OCI-LY1 (cell line): Measurements from ENCODE around the gene FAM53B.

Experiments used
- H2AFZ ChIP-seq: fragments of 200-600 bp; sonication (generic), shearing (Covaris generic); 2 replicates; pipeline ENCODE4 v1.6.0; 2014; ENCODE audit warnings: antibody characterized with exemption, mild to moderate bottlenecking, low read length
- H3F3A ChIP-seq: fragments of 200-600 bp; sonication (generic), shearing (Covaris generic); 2 replicates; pipeline ENCODE4 v1.6.0; 2014; ENCODE audit warnings: mild to moderate bottlenecking, antibody characterized with exemption, low read length, moderate library complexity; ENCODE audit not compliant: insufficient read depth
- H3K27ac ChIP-seq: fragments of 200-600 bp; sonication (generic); 2 replicates; pipeline ENCODE4 v1.5.1; 2014; ENCODE audit warnings: low read length, mixed run types, mild to moderate bottlenecking, low read depth; ENCODE audit not compliant: poor library complexity, severe bottlenecking
- H3K27me3 ChIP-seq: fragments of 200-600 bp; sonication (generic); 2 replicates; pipeline ENCODE4 v1.6.0; 2014; ENCODE audit warnings: antibody characterized with exemption, mild to moderate bottlenecking, low read length, moderate library complexity; ENCODE audit not compliant: insufficient read depth
- H3K36me3 ChIP-seq: fragments of 200-600 bp; sonication (generic); 2 replicates; pipeline ENCODE4 v1.6.1; 2014; ENCODE audit warnings: mild to moderate bottlenecking, antibody characterized with exemption, low read length, moderate library complexity, mixed read lengths; ENCODE audit not compliant: insufficient read depth
- H3K4me1 ChIP-seq: fragments of 200-600 bp; sonication (generic); 2 replicates; pipeline ENCODE4 v1.5.1; 2014; ENCODE audit warnings: mild to moderate bottlenecking, low read length, moderate library complexity; ENCODE audit not compliant: insufficient read depth, severe bottlenecking
- H3K4me2 ChIP-seq: fragments of 200-600 bp; sonication (generic), shearing (Covaris generic); 2 replicates; pipeline ENCODE4 v1.6.1; 2014; ENCODE audit warnings: low read length
- H3K4me3 ChIP-seq: fragments of 200-600 bp; sonication (generic); 2 replicates; pipeline ENCODE4 v1.5.1; 2014; ENCODE audit warnings: low read length, low read depth, mild to moderate bottlenecking, mixed read lengths; ENCODE audit not compliant: poor library complexity, severe bottlenecking
- H3K79me2 ChIP-seq: fragments of 200-600 bp; shearing (Covaris generic); 2 replicates; pipeline ENCODE4 v1.6.1; 2016; ENCODE audit warnings: mixed run types, low read length, mixed read lengths; ENCODE audit not compliant: insufficient read depth
- H3K9ac ChIP-seq: fragments of 200-600 bp; sonication (generic), shearing (Covaris generic); 2 replicates; pipeline ENCODE4 v1.6.1; 2014; ENCODE audit warnings: mild to moderate bottlenecking, low read length, mixed read lengths
- H3K9me2 ChIP-seq: fragments of 200-600 bp; sonication (generic), shearing (Covaris generic); 2 replicates; pipeline ENCODE4 v1.6.1; 2014; ENCODE audit warnings: low read depth, mild to moderate bottlenecking, low read length, mixed read lengths
- H3K9me3 ChIP-seq: fragments of 200-600 bp; shearing (Covaris generic); 2 replicates; pipeline ENCODE4 v1.6.1; 2014; ENCODE audit warnings: low read length, mixed read lengths
- H4K20me1 ChIP-seq: fragments of 200-600 bp; sonication (generic), shearing (Covaris generic); 2 replicates; pipeline ENCODE4 v1.6.0; 2016; ENCODE audit warnings: mild to moderate bottlenecking, low read length; ENCODE audit not compliant: insufficient read depth
- CTCF ChIP-seq: fragments of 200-600 bp; sonication (generic), shearing (Covaris generic); IDR thresholded peaks from 2 replicates; pipeline ENCODE4 v1.5.1; 2017; ENCODE audit warnings: mild to moderate bottlenecking, antibody characterized with exemption, low read length, moderate library complexity, mixed read lengths
- EZH2 ChIP-seq: fragments of 200-600 bp; sonication (generic), shearing (Covaris generic); IDR thresholded peaks from 2 replicates; pipeline ENCODE4 v1.8.0; 2017; ENCODE audit warnings: borderline replicate concordance, mixed run types, mild to moderate bottlenecking, antibody characterized with exemption, low read length, moderate library complexity, mixed read lengths

Gene FAM53B

GRCh38 chr10:124709861-124710260, 34.3 kb downstream of the FAM53B start:
- Histone ChIP-seq H3K36me3 (peaks cover 33% of the 10 kb centered on the region), H3F3A (no peaks in the 10 kb centered on the region), H3K79me2 (peaks cover 35% of the 10 kb centered on the region), H3K4me3 (no peak overlapping the region), H2AFZ (no peak overlapping the region), H3K9me2 (no peaks in the 10 kb centered on the region), H4K20me1 (no peaks in the 10 kb centered on the region), H3K27ac (no peak overlapping the region), H3K27me3 (no peaks in the 10 kb centered on the region), H3K4me1 (peaks cover 91% of the 10 kb centered on the region), H3K9me3 (no peaks in the 10 kb centered on the region), H3K9ac (no peak overlapping the region), H3K4me2 (no peak overlapping the region)
- TF ChIP-seq CTCF (no peak), EZH2 (no peak)

GRCh38 chr10:124708922-124709520, 35.2 kb downstream of the FAM53B start:
- Histone ChIP-seq H3K4me2 (no peak overlapping the region), H3K9me2 (no peaks in the 10 kb centered on the region), H3K27me3 (no peaks in the 10 kb centered on the region), H3K9me3 (no peaks in the 10 kb centered on the region), H3K9ac (no peak overlapping the region), H3F3A (no peaks in the 10 kb centered on the region), H3K4me3 (no peak overlapping the region), H4K20me1 (no peaks in the 10 kb centered on the region), H3K36me3 (peaks cover 40% of the 10 kb centered on the region), H2AFZ (no peak overlapping the region), H3K27ac (no peak overlapping the region), H3K4me1 (peaks cover 93% of the 10 kb centered on the region), H3K79me2 (peaks cover 33% of the 10 kb centered on the region)
- TF ChIP-seq EZH2: no peak
- no peak for TF ChIP-seq CTCF

- H3K27ac ChIP-seq: no peak overlapping the region
- no peak overlapping the region for H3K9ac ChIP-seq
- H3K4me2 ChIP-seq: no peak overlapping the region
- no peaks in the 10 kb centered on the region for H3K27me3 ChIP-seq
- H3K36me3 ChIP-seq: peaks cover 41% of the 10 kb centered on the region
- no peaks in the 10 kb centered on the region for H3K9me3 ChIP-seq
- H3K4me3 ChIP-seq: no peak overlapping the region
- peaks cover 26% of the 10 kb centered on the region for H3K79me2 ChIP-seq
- no peaks in the 10 kb centered on the region for H4K20me1 ChIP-seq
- no peaks in the 10 kb centered on the region for H3F3A ChIP-seq
- no peak overlapping the region for H2AFZ ChIP-seq
- TF ChIP-seq CTCF (no peak), EZH2 (no peak)
- H3K9me2 ChIP-seq: no peaks in the 10 kb centered on the region
- peaks cover 94% of the 10 kb centered on the region for H3K4me1 ChIP-seq
These were observed 35.9 kb downstream of the FAM53B start for GRCh38 chr10:124708246-124708779.
